ENCODE measurements around the gene SCN2B.

The SCN2B gene

GRCh38 chr11:118163494-118163893 lies 12.9 kb downstream of the SCN2B start:
- Histone ChIP-seq H3K4me3 (no peak overlapping the region), H3K9me3 (no peaks in the 10 kb centered on the region), H3K36me3 (replicated peaks) (no peaks in the 10 kb centered on the region), H3K27me3 (ENCODE audit: low read depth) (peaks cover 8% of the 10 kb centered on the region), H3K4me1 (no peaks in the 10 kb centered on the region)
- DNase-seq (ENCODE audit: low spot score in 2 of 2): no peak
- in situ Hi-C loops (cut with MboI; ENCODE audit: low sequenced_read_pairs): no loop called here

- Histone ChIP-seq H3K4me1 (no peaks in the 10 kb centered on the region), H3K27me3 (ENCODE audit: low read depth) (peaks cover 10% of the 10 kb centered on the region), H3K4me3 (no peak overlapping the region), H3K9me3 (no peaks in the 10 kb centered on the region), H3K36me3 (replicated peaks) (no peaks in the 10 kb centered on the region)
- in situ Hi-C loops (cut with MboI; ENCODE audit: low sequenced_read_pairs): no loop called here
- no peak for DNase-seq (ENCODE audit: low spot score in 2 of 2)
Measured at GRCh38 chr11:118162846-118163245, 13.6 kb downstream of the SCN2B start.

GRCh38 chr11:118161786-118162185 lies 14.7 kb downstream of the SCN2B start:
- Histone ChIP-seq H3K9me3 (no peaks in the 10 kb centered on the region), H3K27me3 (ENCODE audit: low read depth) (peaks cover 21% of the 10 kb centered on the region), H3K4me1 (no peaks in the 10 kb centered on the region), H3K4me3 (no peak overlapping the region), H3K36me3 (replicated peaks) (no peaks in the 10 kb centered on the region)
- no peak for DNase-seq (ENCODE audit: low spot score in 2 of 2)
- in situ Hi-C loops (cut with MboI; ENCODE audit: low sequenced_read_pairs): no loop called here

- peaks cover 47% of the 10 kb centered on the region for H3K27me3 ChIP-seq (ENCODE audit: low read depth)
- H3K36me3 ChIP-seq (replicated peaks): no peaks in the 10 kb centered on the region
- no peaks in the 10 kb centered on the region for H3K4me1 ChIP-seq
- in situ Hi-C loops (cut with MboI; ENCODE audit: low sequenced_read_pairs): no loop called here
- no peaks in the 10 kb centered on the region for H3K9me3 ChIP-seq
- no peak for DNase-seq (ENCODE audit: low spot score in 2 of 2)
- no peak overlapping the region for H3K4me3 ChIP-seq
Measured at GRCh38 chr11:118157186-118157895, 19.1 kb downstream of the SCN2B start.

- Histone ChIP-seq H3K4me1 (no peaks in the 10 kb centered on the region), H3K4me3 (no peak overlapping the region), H3K27me3 (ENCODE audit: low read depth) (peaks cover 51% of the 10 kb centered on the region), H3K9me3 (no peaks in the 10 kb centered on the region), H3K36me3 (replicated peaks) (no peaks in the 10 kb centered on the region)
- in situ Hi-C loops (cut with MboI; ENCODE audit: low sequenced_read_pairs): no loop called here
- peak in 1 of 2 experiments; percentile 43 for DNase-seq (ENCODE audit: low spot score in 2 of 2)
Measured at GRCh38 chr11:118156531-118157185, 19.8 kb downstream of the SCN2B start.

GRCh38 chr11:118155776-118156530 lies 20.5 kb downstream of the SCN2B start:
- Histone ChIP-seq H3K9me3 (no peaks in the 10 kb centered on the region), H3K27me3 (ENCODE audit: low read depth) (peaks cover 51% of the 10 kb centered on the region), H3K4me3 (no peak overlapping the region), H3K4me1 (no peaks in the 10 kb centered on the region), H3K36me3 (replicated peaks) (no peaks in the 10 kb centered on the region)
- DNase-seq (ENCODE audit: low spot score in 2 of 2): no peak
- in situ Hi-C loops (cut with MboI; ENCODE audit: low sequenced_read_pairs): no loop called here

- no peaks in the 10 kb centered on the region for H3K4me1 ChIP-seq
- H3K4me3 ChIP-seq: no peak overlapping the region
- DNase-seq (ENCODE audit: low spot score in 2 of 2): no peak
- H3K27me3 ChIP-seq (ENCODE audit: low read depth): peaks cover 51% of the 10 kb centered on the region
- no peaks in the 10 kb centered on the region for H3K9me3 ChIP-seq
- in situ Hi-C loops (cut with MboI; ENCODE audit: low sequenced_read_pairs): no loop called here
- H3K36me3 ChIP-seq (replicated peaks): no peaks in the 10 kb centered on the region
Measured at GRCh38 chr11:118154641-118155040, 21.8 kb downstream of the SCN2B start.

- in situ Hi-C loops (cut with MboI; ENCODE audit: low sequenced_read_pairs): no loop called here
- peaks cover 49% of the 10 kb centered on the region for H3K27me3 ChIP-seq (ENCODE audit: low read depth)
- H3K4me3 ChIP-seq: no peak overlapping the region
- H3K9me3 ChIP-seq: no peaks in the 10 kb centered on the region
- H3K36me3 ChIP-seq (replicated peaks): no peaks in the 10 kb centered on the region
- no peaks in the 10 kb centered on the region for H3K4me1 ChIP-seq
- no peak for DNase-seq (ENCODE audit: low spot score in 2 of 2)
Measured at GRCh38 chr11:118153976-118154375, 22.5 kb downstream of the SCN2B start.

- in situ Hi-C loops (cut with MboI; ENCODE audit: low sequenced_read_pairs): no loop called here
- Histone ChIP-seq H3K4me1 (no peaks in the 10 kb centered on the region), H3K4me3 (no peak overlapping the region), H3K36me3 (replicated peaks) (no peaks in the 10 kb centered on the region), H3K9me3 (no peaks in the 10 kb centered on the region), H3K27me3 (ENCODE audit: low read depth) (peaks cover 46% of the 10 kb centered on the region)
- DNase-seq (ENCODE audit: low spot score in 2 of 2): no peak
Measured at GRCh38 chr11:118153516-118153915, 22.9 kb downstream of the SCN2B start.

- no peaks in the 10 kb centered on the region for H3K9me3 ChIP-seq
- peak; percentile 75 to 84 for DNase-seq (ENCODE audit: low spot score in 2 of 2)
- in situ Hi-C loops (cut with MboI; ENCODE audit: low sequenced_read_pairs): no loop called here
Measured at GRCh38 chr11:118152552-118153471, 23.6 kb downstream of the SCN2B start, which contains the start of gene SCN4B. Gene SCN4B (minus strand): TSS chr11:118152823. CDS start chr11:118152673, 150 bp downstream.

GRCh38 chr11:118152020-118152551 lies 24.4 kb downstream of the SCN2B start:
- peak in 1 of 2 experiments; percentile 30 for DNase-seq (ENCODE audit: low spot score in 2 of 2)

More at GRCh38 chr11:118152552-118153471, 23.6 kb downstream of the SCN2B start, which contains the start of gene SCN4B:
- peaks cover 40% of the 10 kb centered on the region for H3K27me3 ChIP-seq (ENCODE audit: low read depth)
- H3K4me1 ChIP-seq: no peaks in the 10 kb centered on the region
- peak within 1 kb of the TSS; percentile 43 for H3K4me3 ChIP-seq
- H3K36me3 ChIP-seq (replicated peaks): no peaks in the 10 kb centered on the region

GRCh38 chr11:118151431-118151830 lies 25.0 kb downstream of the SCN2B start:
- H3K4me3 ChIP-seq: no peak overlapping the region
- no peak for DNase-seq (ENCODE audit: low spot score in 2 of 2)
- H3K9me3 ChIP-seq: no peaks in the 10 kb centered on the region
- peaks cover 27% of the 10 kb centered on the region for H3K27me3 ChIP-seq (ENCODE audit: low read depth)
- in situ Hi-C loops (cut with MboI; ENCODE audit: low sequenced_read_pairs): no loop called here
- H3K4me1 ChIP-seq: no peaks in the 10 kb centered on the region
- no peaks in the 10 kb centered on the region for H3K36me3 ChIP-seq (replicated peaks)

More at GRCh38 chr11:118152020-118152551, 24.4 kb downstream of the SCN2B start:
- Histone ChIP-seq H3K36me3 (replicated peaks) (no peaks in the 10 kb centered on the region), H3K4me1 (no peaks in the 10 kb centered on the region), H3K9me3 (no peaks in the 10 kb centered on the region), H3K27me3 (ENCODE audit: low read depth) (peaks cover 33% of the 10 kb centered on the region), H3K4me3 (peak overlapping the region; percentile 43)
- in situ Hi-C loops (cut with MboI; ENCODE audit: low sequenced_read_pairs): no loop called here

GRCh38 chr11:118149493-118149892 lies 26.9 kb downstream of the SCN2B start:
- in situ Hi-C loops (cut with MboI; ENCODE audit: low sequenced_read_pairs): no loop called here
- H3K27me3 ChIP-seq (ENCODE audit: low read depth): peaks cover 12% of the 10 kb centered on the region

More at GRCh38 chr11:118149493-118149892, 26.9 kb downstream of the SCN2B start:
- no peaks in the 10 kb centered on the region for H3K36me3 ChIP-seq (replicated peaks)
- H3K4me3 ChIP-seq: no peak overlapping the region
- no peak for DNase-seq (ENCODE audit: low spot score in 2 of 2)
- H3K9me3 ChIP-seq: no peaks in the 10 kb centered on the region
- H3K4me1 ChIP-seq: no peaks in the 10 kb centered on the region
